ENCODE results near the gene TRIM48.
"Not testable (repeated sequence)": the region's sequence is repeated elsewhere in the genome, so short reads cannot be mapped to it uniquely, and the experiment has no call there.

Gene TRIM48

DNA sequence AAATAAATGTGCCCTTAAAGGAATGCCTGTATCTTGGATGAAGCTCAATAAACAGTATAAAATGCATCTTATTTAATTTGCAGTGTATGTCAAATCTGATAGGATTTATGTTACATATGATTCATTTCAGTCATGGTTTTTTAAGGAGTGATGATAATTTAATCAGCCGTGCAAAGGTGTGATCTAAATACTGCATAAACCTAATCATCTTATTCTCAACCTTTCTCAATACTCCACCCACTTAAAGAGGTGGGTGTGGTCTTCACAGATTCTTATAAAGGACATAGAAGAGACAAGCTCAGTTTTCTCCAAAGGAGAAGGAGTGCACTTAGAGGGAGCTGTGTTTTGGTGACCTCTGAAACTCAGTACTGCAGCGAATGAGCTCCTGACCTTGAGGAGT, at the start of gene TRIM48:
TRIM48 (plus strand) TSS at position 301 of the 400 bp plus-strand sequence. CDS start 113 bp downstream, outside the sequence.
- DNase-seq, result not testable (repeated sequence)

DNA sequence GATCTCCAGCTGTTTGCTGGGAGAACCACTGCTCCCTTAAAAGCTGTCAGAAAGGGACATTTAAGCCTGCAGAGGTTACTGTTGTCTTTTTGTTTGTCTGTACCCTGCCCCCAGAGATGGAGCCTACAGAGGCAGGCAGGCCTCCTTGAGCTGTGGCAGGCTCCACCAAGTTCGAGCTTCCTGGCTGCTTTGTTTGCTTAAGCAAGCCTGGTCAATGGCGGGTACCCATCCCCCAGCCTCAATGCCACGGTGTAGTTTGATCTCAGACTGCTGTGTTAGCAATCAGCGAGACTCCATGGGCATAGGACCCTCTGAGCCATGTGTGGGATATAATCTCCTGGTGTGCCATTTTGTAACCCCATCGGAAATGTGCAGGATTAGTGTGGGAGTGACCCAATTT, 23.6 kb upstream of the TRIM48 start:
- DNase-seq, result not testable (repeated sequence)

DNA sequence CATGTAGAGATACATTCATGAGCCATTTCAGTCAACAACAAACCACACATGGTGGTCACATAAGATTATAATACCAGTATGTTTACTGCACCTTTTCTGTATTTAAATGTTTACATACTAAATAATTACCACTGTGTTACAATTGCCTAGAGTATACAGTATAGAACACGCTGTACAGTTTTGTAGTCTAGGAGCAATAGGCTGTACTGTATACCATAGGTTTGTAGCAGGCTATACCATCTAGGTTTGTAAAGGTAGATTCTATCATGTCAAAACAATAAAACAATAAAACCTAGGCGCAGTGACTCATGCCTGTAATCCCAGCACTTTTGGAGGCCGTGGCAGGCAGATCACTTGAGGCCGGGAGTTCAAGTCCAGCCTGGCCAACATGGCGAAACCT, 1.1 kb downstream of the TRIM48 start:
- no peak for DNase-seq

Data from NCI-H1417 (cell line).